ENCODE data around the gene CDK2AP2.

- TF ChIP-seq CTCF (IDR thresholded peaks at IDR 0.05) (no peak), TAF1 (IDR thresholded peaks at IDR 0.05; ENCODE audit: borderline replicate concordance, low read depth, low read length) (no peak), TEAD4 (IDR thresholded peaks at IDR 0.05; ENCODE audit: borderline replicate concordance, insufficient read depth) (no peak), REST (IDR thresholded peaks at IDR 0.05; ENCODE audit: low read depth, low read length) (no peak), GABPA (IDR thresholded peaks at IDR 0.05; ENCODE audit: low read depth) (no peak), RFX5 (IDR thresholded peaks at IDR 0.05; ENCODE audit: low read length) (no peak), RAD21 (IDR thresholded peaks at IDR 0.05; ENCODE audit: low read length) (no peak), NRF1 (IDR thresholded peaks at IDR 0.05; ENCODE audit: low read depth, low read length) (no peak), PBX3 (IDR thresholded peaks at IDR 0.05) (no peak), EZH2phosphoT487 (IDR thresholded peaks at IDR 0.05; ENCODE audit: borderline replicate concordance, low read depth) (no peak), USF2 (IDR thresholded peaks at IDR 0.05; ENCODE audit: borderline replicate concordance, low read depth, low read length) (no peak), MAX (IDR thresholded peaks at IDR 0.05; ENCODE audit: low read depth) (no peak)
Measured at GRCh38 chr11:67482275-67482826, 25.6 kb downstream of the CDK2AP2 start.
